HG03520 (cell line): ENCODE results near the gene BMI1.
A peak's percentile ranks its signal among the peaks of the same experiment; 100 is the strongest.

Experiments
- ATAC-seq: cut with Tn5 transposase; IDR thresholded peaks from one replicate; pipeline ENCODE4 v1.9.1; 2021; ENCODE audit warnings: mild to moderate bottlenecking, moderate library complexity; ENCODE audit not compliant: unreplicated experiment

The BMI1 gene

DNA sequence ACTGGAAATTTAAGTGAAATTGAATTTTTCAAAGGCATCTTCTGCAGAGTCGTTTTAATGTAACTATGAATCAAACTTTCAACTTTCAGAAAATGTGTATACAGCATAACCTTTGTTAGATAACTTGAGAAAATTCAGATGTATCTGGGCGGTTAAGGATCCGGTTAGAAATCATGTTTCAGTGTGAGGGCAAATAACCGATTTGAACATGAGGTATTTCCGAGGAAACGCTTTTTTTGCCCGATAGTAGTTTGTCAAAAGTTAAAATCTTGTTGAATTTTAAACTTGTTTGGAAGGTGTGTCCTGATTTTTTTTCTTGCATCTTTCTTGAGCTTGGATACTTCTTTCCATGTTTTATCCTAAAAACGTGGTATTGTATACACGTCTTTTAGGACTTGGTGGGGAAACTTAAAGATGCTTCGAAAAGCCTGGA is 1.3 kb upstream of the BMI1 start:
- no peak for ATAC-seq

DNA sequence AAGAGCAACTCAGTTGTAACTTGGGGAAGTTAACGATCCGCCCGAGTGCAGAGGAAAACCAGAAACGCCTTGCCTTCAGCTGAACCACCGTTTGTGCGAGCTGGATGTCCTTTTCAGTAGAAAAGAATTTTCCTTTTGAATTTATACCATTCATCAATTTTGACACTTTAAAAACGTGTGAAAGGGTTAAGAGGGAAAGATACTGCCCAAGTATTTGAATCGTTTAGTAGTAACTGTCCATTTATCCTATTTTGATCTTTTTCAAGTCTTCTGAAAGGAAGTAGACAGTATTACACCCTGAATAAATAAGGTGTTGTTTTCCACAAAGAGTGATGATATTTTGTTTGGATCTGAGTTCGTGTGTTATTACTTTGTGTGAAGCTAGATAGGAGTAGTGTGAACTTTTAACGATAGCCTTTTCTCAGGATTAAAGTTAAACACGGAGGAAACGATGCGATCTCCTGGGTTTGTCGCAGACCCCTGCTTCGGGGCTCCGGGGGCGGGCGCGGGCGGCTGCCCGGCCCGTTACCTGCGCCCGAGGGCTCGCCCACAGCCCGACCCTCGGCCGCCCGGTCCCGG is 830 bp upstream of the BMI1 start:
- no peak for ATAC-seq

DNA sequence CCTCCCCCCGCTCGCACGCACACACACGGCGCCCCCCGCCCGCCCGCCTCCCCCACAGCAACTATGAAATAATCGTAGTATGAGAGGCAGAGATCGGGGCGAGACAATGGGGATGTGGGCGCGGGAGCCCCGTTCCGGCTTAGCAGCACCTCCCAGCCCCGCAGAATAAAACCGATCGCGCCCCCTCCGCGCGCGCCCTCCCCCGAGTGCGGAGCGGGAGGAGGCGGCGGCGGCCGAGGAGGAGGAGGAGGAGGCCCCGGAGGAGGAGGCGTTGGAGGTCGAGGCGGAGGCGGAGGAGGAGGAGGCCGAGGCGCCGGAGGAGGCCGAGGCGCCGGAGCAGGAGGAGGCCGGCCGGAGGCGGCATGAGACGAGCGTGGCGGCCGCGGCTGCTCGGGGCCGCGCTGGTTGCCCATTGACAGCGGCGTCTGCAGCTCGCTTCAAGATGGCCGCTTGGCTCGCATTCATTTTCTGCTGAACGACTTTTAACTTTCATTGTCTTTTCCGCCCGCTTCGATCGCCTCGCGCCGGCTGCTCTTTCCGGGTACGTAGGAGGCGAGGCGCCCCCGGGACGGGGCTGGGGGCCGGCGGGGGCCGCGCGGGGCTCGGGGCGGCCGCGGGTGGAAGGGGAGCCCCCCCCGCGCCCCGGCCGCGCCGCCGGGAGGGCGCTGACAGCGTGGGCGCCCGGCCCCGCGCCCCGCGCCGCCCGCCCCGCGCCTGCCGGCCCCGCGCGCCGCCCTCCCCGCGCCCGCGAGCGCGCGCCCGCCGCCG is 441 bp downstream of the BMI1 start:
- ATAC-seq = no peak

DNA sequence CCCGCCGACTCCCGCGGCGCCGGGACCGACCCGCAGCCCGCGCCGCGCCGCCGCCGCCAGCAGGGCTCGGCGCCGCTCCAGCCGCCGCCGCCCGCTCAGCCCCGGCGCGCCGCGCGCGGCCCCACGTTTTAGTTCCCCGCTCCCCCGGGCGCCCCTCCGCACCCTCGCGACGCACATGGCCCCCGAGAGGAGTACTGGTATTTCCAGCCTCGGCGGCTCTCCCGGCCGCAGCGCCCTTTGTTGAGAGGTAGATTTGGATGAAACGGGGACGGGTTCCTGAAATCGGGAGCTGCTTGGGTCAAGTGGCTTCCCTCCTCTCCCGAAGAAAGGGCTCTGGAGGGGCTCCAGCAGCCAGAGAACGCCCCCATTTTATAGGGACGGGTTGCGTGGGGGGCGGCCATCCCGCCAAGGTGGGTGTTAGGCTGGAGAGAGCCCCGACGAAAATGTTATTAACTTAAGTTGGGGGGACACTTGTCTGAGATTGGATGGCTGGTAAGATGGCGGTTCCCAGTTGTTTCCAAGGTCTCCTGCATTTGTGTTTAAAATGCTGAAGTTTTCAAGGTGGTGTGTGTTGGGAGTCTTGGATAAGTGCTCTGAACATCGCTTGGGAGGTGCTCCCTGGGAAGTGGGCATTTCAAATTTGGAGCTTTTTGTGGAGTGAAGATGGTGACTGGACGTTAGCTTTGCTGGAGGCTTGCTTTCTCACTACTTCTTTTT is 1.2 kb downstream of the BMI1 start:
- ATAC-seq = no peak

DNA sequence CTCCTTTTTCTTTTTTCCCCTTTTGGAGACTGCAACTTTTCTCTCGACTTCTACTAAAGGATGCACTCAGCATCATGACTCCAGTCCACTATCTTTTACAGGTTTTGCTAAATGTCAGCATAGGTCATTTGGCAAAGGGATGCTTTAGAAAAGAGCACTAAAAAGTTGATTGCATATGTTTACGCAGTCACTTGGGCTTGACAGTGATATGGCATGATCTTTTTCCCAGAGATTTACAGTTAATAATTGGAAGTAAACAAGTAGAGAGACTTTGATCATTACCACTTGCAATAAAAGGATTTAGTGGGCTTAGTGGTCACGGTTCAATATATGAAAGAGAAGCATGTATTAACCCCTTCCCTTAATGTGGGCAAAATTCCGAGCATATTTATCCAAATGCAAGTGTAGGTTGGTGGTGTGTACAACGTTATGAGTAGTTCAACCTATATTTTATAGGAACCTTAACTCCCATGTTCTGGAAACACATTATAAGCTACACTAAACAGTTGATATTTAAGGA is 1.8 kb downstream of the BMI1 start:
- ATAC-seq = no peak

DNA sequence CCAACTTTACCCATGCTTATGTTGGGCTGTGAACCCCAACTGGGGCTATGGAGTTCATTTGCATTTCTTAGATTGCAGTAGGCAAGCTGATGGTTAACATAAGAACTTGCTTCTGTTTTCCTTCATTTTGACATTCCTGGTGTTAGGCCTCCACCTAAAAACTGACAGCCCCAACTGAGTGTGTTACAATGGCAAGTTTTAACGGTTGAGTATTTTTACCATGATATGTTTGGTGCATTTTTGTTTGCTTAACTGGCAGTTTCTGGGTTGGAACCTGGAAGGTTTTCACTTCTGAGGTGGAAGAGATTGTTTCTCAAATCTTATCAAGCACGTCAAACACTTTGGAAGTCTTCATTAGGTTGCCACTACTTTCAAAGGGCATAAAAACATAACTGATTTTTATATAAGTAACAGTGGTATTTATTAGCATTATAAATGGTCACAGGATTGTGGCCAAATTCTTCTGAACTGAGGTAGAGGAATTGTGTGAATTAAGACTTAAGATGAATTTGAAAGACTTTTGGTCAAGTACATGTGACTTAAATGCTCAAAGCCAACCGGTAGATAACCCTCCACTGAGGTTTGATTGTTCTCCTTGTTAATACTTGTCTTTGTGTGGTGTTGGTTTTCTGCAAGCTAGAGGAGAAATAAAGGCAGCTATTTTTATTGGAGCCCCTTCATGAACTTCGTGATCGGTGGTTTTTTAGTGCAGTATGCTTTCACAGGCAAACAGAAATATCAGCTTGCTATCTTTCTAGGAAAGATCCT is 2.8 kb downstream of the BMI1 start:
- no peak for ATAC-seq

DNA sequence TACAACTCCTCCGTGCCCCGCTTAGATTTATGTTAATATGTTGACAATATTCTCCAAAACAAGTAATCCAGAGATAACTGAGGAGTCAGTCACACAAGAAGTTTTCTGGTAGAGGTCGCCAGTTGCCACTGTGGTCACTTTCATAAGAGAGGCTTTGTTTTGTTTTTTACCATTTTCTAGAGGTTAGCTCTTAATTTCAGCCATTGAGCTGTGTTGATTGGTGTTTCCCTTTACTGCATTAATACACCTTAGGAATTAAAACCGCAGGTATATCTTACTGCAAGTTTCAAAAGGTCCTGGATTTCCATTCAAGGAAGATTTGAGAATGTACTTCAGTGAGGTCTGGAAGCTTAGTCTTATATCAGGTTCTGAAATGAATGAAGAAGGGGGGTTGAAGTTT is 3.5 kb downstream of the BMI1 start:
- ATAC-seq = no peak

DNA sequence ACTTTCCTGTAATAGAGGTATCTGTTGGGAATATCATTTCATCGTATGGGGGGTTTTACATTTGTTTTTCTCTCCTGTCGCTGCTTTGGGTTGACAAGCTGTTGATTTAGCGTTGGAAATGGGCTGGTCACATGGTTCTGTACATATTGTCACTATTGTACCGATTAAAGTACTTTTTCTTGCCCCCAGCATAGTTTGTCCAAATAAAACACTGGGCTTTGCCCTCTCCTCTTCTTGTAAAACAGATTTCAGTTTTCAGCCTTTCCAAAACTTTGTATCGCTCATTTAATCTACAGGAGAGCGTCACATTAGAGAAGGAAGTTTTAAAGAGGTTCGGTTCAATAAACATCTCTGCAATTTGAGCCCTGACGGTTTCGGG is 4.0 kb downstream of the BMI1 start:
- ATAC-seq = no peak

DNA sequence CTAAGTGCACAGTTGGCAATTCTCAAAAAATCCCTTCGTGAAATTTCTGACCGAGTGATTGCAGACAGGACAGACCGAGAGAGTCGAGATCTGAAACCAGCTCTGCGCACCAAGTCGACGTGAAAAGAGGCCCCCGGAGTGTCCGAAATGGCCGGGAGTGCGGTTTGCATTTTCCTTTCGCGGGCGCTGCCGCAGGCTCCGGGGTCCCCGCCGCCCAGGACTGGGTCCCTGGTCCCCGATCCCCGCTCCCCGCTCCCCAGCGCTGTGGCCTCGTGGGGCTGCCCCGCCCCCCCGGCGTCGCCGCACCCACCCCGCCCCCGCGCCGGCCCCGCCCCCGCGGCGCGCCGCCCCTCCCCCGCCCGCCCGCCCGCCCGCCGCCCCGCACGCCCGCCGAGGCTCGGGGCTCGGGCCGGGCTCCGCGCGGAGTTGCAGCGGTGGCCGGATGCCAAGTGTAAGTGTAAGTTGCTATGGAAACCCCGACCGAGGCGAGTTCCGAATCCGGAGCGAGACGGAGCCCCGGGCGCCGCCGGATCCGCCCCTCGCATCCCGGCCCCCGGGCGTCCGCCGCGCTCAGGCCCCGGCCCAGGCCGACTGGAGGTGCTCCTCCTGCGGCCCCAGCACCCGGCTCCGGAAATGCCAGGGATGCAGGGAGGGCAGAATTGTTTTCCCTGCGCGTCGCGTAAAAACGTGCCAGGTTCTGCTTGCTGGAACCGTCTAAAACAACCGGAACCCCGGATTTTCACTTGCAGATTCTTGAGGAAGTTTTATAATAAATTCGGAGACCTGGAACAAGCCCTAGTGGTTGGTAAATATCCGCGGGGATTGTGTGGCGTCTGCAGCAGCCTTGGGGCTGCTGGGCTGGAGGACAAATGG is 4.6 kb downstream of the BMI1 start:
- ATAC-seq = peak; percentile 52

DNA sequence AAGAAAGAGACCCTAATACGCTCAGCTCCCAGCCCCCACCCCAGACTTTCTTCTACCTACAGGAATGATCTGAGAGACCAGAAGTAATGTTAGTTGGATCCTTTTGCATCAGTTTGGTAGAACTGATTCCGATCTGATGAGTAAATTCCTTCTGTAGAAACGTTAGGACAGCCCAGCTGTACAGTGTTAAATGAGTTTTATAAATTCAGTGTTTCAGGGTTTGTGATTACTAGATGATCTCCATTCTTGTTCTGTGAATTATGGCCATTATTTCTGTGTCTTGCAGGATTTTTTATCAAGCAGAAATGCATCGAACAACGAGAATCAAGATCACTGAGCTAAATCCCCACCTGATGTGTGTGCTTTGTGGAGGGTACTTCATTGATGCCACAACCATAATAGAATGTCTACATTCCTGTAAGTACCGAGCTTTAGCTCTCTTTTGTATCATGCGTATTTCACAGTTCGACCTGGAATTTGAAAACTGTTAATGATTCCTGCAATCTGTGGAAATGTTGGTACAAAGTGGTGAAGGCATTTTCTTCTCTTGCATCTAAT is 5.3 kb downstream of the BMI1 start:
- ATAC-seq = no peak

DNA sequence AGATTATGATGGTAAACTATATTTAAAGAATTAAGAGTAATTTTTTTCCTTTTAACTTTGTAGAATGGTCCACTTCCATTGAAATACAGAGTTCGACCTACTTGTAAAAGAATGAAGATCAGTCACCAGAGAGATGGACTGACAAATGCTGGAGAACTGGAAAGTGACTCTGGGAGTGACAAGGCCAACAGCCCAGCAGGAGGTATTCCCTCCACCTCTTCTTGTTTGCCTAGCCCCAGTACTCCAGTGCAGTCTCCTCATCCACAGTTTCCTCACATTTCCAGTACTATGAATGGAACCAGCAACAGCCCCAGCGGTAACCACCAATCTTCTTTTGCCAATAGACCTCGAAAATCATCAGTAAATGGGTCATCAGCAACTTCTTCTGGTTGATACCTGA is 8.3 kb downstream of the BMI1 start:
- no peak for ATAC-seq

DNA sequence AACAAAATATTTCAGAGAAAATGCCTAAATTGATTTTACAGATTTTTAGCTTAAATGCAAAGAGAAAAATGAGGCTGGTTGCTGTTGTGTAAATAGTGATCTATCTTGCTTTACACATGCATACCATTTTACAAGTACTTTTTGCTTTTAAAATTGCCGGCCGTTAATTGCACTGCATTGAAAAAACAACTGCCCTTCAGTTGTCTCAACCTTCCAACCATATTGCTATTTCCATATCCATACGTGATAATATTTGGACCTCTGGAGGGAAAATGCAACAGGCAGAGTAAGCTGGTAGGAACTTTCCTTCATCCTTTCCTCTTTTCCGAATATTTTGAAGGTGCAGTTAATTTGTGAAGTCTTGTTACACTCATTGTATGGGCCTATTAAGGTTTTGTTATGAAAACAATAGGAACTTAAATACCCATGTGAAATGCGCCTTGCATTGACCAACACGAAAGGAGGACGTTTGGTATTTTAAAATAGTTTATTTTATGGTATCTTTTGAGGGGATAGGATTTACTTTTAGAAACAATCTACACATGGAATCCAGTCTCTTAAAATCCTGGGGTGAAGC is 11.3 kb downstream of the BMI1 start:
- no peak for ATAC-seq

DNA sequence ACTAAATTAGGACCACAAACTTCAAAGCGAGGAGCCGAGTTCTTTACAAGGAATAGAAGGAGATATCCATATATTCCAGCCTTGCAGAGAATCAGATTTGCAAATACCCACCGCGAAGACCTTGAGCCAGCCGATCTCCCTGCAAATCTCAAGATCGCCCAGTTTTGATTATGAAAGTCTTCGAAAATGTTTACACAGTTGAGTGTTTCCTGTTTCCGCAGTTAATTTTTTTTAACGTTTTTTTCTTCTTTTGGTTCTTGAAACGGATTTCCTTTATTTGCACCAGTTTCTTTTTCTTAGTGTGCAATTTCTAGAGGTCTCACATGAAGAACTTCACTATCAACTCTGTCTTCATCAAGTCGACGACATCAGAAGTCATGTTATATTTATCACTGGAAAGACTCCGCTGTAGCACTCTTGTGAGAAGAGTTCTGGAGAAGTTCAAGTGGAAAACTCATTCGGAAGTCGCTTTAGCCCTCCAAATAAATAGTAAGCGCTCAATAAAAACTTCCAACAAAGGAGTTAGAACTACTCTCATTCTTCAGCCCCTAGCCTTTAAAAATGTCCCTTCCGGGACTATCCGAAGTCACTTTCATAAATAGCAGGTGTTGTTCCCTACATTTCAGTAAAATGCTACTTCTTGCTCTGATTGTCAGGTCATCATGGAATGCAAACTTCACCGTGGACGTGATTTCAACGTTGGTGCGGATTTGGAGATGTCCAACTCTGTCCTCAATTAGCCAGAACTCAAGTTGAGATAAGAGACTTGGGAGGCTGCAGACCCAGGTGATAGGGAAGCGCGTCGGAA is 12.5 kb downstream of the BMI1 start:
- no peak for ATAC-seq

DNA sequence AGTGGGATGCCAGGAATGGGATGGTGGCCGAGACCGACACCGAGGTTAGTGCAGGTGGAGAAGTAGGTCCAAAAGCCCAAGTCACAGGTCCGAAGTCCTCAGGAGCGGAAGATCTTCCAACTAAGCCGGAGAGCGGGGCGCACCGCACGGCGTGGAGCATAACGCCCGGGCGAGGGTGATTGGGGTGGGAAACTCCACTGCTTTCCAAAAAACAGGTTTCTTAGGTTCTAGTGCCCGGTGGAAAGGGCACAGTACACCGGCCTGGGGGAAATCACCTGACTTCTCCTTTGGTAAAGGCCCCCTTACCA is 13.0 kb downstream of the BMI1 start:
- ATAC-seq = no peak

DNA sequence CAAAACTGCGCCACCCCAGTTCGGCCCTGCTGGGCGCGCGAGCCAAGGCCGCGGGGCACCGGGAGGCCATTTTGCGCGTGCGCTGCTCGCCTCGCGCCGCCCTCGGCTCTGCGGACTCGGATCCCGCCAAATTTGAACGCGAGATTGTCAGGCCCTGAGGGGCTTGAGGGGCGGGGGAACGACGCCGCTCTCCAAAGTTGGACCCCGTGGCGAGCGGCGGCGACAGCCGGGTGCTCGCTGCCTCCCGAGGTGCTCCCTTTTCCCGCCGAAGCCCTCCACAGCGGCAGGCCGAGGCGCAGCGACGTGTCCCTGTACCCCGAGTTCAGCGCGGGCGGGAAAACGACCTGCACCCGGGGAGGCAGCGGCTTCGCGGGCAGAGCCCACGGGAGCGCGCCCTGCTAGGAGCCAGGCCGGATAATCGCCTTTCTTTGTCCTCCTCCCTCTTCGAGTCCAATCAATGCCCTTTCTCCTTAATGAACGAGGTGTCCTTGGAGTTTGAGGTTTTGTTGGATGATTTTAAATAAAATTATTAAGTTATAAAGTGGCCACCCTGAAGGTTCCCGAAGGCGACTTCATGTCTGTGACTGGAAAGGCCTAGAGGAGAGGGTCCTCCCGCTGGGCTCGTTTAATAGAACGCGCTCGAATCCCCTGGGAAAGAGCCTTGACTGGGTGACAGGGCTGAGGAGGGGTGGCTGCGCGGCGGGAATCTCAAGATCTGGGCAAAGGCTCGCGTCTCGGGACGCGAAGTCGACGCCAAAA is 13.7 kb downstream of the BMI1 start:
- ATAC-seq = no peak

DNA sequence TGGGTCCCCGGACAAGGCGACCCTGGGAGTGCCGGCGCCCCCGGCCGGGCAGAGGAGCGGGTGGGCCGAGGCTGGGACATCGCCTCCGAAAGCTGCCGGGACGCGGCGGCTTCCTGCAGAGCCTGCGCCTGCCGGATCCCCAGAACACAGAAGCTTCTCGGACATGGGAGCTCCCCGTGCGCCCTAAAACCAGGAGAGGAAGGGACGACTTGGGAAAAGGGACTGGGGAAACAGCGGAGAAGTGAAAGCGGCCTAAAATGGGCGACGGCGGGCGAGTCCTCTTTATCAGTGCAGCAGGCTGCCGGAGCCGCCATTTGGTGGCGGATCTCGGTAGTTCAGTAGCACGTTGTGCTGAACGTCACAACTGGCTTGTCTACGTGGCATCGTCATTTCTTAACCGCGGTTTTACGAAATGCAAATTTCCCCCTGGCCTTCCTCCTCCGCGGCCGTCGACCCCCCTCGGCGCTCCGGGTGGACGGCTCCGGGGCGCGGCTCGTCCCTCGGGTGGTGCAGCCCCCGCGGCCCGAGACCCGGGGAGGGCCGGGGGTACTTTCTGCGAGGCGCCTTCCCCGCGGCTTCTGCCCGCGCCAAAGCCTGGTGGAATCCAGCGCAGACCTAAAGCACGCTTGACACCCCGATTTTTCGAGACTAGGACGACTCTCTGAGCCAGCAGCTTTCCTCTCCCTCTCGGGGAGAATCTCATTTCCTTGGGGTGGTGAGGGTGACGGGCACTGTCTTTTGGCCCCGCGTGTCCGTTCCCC is 14.5 kb downstream of the BMI1 start:
- ATAC-seq = peak; percentile 61

DNA sequence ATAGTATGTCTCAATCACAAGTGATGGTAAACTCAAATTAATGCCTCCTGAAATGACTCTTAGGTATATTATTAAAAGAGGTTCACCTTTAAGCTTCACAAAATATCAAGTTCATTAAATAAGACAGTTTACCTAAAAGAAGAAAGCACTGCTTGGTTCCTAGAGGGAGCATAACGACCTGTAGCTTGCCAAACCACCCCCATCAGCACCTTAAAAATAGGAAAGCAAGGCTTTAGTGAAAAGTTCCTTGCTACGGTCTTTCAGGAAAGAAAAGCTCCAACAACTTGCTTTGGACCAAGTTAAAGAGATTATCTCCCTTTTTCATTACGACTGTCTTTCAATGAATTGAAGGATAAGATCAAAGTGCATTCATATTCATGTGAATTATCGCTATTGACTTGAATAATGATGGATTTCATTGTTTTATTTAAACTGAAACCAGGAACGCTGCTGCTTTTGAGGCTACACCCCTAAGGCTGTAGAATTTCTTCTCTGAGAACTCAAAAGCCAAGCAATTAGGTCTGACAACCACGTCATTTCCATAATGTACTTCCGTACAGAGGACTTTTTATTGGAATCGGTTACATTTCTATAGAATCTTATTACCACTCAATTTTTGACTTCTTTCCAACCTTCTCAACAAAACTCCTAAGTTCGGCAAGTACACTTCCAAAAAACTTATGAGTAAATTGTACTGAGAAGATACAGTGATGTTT is 17.4 kb downstream of the BMI1 start:
- ATAC-seq = no peak
